GM12873 (cell line): Measurements from ENCODE around the gene COLEC11.

Experiments used
- CTCF ChIP-seq: IDR thresholded peaks from 2 replicates; pipeline ENCODE4 v1.5.1; 2012; ENCODE audit warnings: low read depth, mild to moderate bottlenecking, moderate library complexity, low read length, control low read depth; ENCODE audit not compliant: insufficient read depth; ENCODE audit errors: missing control alignments

COLEC11 gene

GRCh38 chr2:3669656-3670055 lies 74.7 kb downstream of the COLEC11 start:
- TF ChIP-seq CTCF, result no peak

GRCh38 chr2:3670376-3670775 lies 75.5 kb downstream of the COLEC11 start:
- TF ChIP-seq CTCF, result no peak

GRCh38 chr2:3670941-3671340 lies 76.0 kb downstream of the COLEC11 start:
- TF ChIP-seq CTCF, result no peak

- TF ChIP-seq CTCF, result no peak
Measured at GRCh38 chr2:3672861-3673678, 78.2 kb downstream of the COLEC11 start.

- no peak for TF ChIP-seq CTCF
Measured at GRCh38 chr2:3674066-3674845, 79.3 kb downstream of the COLEC11 start.

- no peak for TF ChIP-seq CTCF
Measured at GRCh38 chr2:3675687-3676086, 80.8 kb downstream of the COLEC11 start.

GRCh38 chr2:3677436-3677835 lies 82.5 kb downstream of the COLEC11 start:
- TF ChIP-seq CTCF, result no peak
